PC-3 (cell line): Measurements from ENCODE around the gene LTC4S. TPM values are rescaled to one million over a fixed set of nuclear protein-coding genes. Genes with fewer than 3 reads are reported as not detected.

Experiments used
- ATAC-seq: fragments of 200-7000 bp; cut with Tn5 transposase; 2 replicates; pipeline ENCODE4 v1.9.1; 2020; ENCODE audit warnings: mild to moderate bottlenecking, moderate library complexity
- BruUV-seq: library from RNA; stranded (reverse); fragments of 400-500 nt; replicated peaks from 2 replicates; lab custom pipeline; 2021; lab: Mats Ljungman, UMichigan
- CTCF ChIA-PET: fragments of 300-600 bp; sonication (Branson Sonifier 250); formaldehyde crosslinking; loops from one replicate; lab custom pipeline; 2022; ENCODE audit warnings: antibody characterized with exemption; lab: Charles Lee
- POLR2A ChIA-PET: fragments of 300-600 bp; sonication (Branson Sonifier 250); formaldehyde crosslinking; loops from one replicate; lab custom pipeline; 2022; ENCODE audit warnings: antibody characterized with exemption; ENCODE audit not compliant: unreplicated experiment; lab: Charles Lee
- DNase-seq: peaks from one replicate; pipeline ENCODE4 v3.0.0-alpha.2; 2015
- H2AFZ ChIP-seq: fragments of 300-600 bp; sonication (generic); 2 replicates; pipeline ENCODE4 v1.6.0; 2016; ENCODE audit warnings: antibody characterized with exemption, low read length
- H3F3A ChIP-seq: fragments of 300-600 bp; sonication (generic); one replicate; pipeline ENCODE4 v1.6.0; 2017; ENCODE audit warnings: antibody characterized with exemption, low read length, control low read depth, mild to moderate bottlenecking; ENCODE audit not compliant: unreplicated experiment
- H3K27ac ChIP-seq: fragments of 300-600 bp; sonication (generic); 2 replicates; pipeline ENCODE4 v1.5.1; 2016; ENCODE audit warnings: mild to moderate bottlenecking, low read length
- H3K27me3 ChIP-seq: fragments of 300-600 bp; sonication (generic); 2 replicates; pipeline ENCODE4 v1.6.1; 2016; ENCODE audit warnings: low read length, mixed read lengths
- H3K36me3 ChIP-seq: fragments of 300-600 bp; sonication (generic); 2 replicates; pipeline ENCODE4 v1.6.1; 2016; ENCODE audit warnings: low read depth, mixed run types, low read length, mixed read lengths
- H3K4me1 ChIP-seq: fragments of 300-600 bp; sonication (generic); 2 replicates; pipeline ENCODE4 v1.5.1; 2016; ENCODE audit warnings: low read length; ENCODE audit not compliant: insufficient read depth
- H3K4me2 ChIP-seq: fragments of 300-600 bp; sonication (generic); 2 replicates; pipeline ENCODE4 v1.6.0; 2016; ENCODE audit warnings: low read length
- H3K4me3 ChIP-seq: fragments of 300-600 bp; sonication (generic); 2 replicates; pipeline ENCODE4 v1.5.1; 2016; ENCODE audit warnings: mild to moderate bottlenecking, low read length, mixed read lengths
- H3K79me2 ChIP-seq: fragments of 300-600 bp; sonication (generic); 2 replicates; pipeline ENCODE4 v1.6.1; 2017; ENCODE audit warnings: low read length, mixed read lengths
- H3K9ac ChIP-seq: fragments of 300-600 bp; sonication (generic); 2 replicates; pipeline ENCODE4 v1.6.0; 2016; ENCODE audit warnings: mild to moderate bottlenecking, low read length
- H3K9me2 ChIP-seq: fragments of 300-600 bp; sonication (generic); replicated peaks from 2 replicates; pipeline ENCODE4 v1.6.1; 2016; ENCODE audit warnings: mixed run types, low read length, mixed read lengths
- H3K9me3 ChIP-seq: fragments of 300-600 bp; sonication (generic); 2 replicates; pipeline ENCODE4 v1.6.1; 2016; ENCODE audit warnings: low read length, mixed read lengths
- H4K20me1 ChIP-seq: fragments of 300-600 bp; sonication (generic); 2 replicates; pipeline ENCODE4 v1.6.1; 2016; ENCODE audit warnings: low read length, mixed read lengths
- CTCF ChIP-seq: fragments of 300-600 bp; sonication (generic); conservative IDR thresholded peaks from 2 replicates; pipeline ENCODE4 v1.5.1; 2017; ENCODE audit warnings: antibody characterized with exemption, low read depth, mild to moderate bottlenecking, low read length
- EZH2 ChIP-seq: fragments of 300-600 bp; sonication (generic); IDR thresholded peaks from one replicate; pipeline ENCODE4 v1.6.1; 2017; ENCODE audit warnings: antibody characterized with exemption, mild to moderate bottlenecking, low read length; ENCODE audit not compliant: unreplicated experiment
- EZH2phosphoT487 ChIP-seq: fragments of 300-600 bp; sonication (generic); IDR thresholded peaks from 2 replicates; pipeline ENCODE4 v1.6.1; 2018; ENCODE audit warnings: mild to moderate bottlenecking, antibody characterized with exemption, low read length, borderline replicate concordance
- intact Hi-C: fragments of 100-400 bp; cut with micrococcal nuclease; formaldehyde crosslinking; loops from 2 replicates; pipeline ENCODE4 v1.9.0; 2023
- total RNA-seq: library from RNA; depleted of rRNA; stranded (reverse); fragments of >200 nt; gene quantifications from 2 replicates; pipeline ENCODE4 v1.2.3, GENCODE V29; 2014

Gene LTC4S
- total RNA-seq, 1 experiment from 2014 or later, result 1.5 TPM

DNA sequence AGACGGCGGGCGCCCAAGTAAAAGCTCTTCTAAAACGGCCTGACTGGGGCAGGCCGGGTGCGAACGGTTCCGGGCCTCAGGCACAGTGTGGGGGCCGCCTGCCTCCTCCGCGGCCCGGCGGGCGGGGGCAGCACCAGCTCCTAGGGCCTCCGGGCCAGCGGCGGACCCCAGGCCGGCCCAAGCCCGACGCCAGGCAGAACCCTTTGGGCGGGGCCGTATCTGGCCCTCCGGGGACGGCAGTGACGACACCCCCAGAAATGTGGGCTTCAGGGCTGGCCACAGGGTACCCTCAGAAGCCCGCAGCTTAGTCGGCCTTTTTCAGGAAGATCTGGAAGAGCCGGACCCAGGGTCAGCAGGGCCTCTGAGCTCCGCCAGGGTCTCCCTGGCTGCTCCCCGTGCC is 4.0 kb downstream of the LTC4S start:
- intact Hi-C loops, result no loop called here
- no peaks in the 10 kb centered on the region; the same call in 1 of the 2 replicates for H4K20me1 ChIP-seq
- H3K27me3 ChIP-seq, result no peaks in the 10 kb centered on the region
- H3F3A ChIP-seq, result no peaks in the 10 kb centered on the region
- H3K9me3 ChIP-seq, result no peaks in the 10 kb centered on the region
- BruUV-seq, result no TSS peak
- ATAC-seq (no peak), DNase-seq (no peak)
- H3K4me3 ChIP-seq, result no peak overlapping the region
- H3K9ac ChIP-seq, result no peak overlapping the region
- H3K4me1 ChIP-seq, result peaks cover 15% of the 10 kb centered on the region
- H3K4me2 ChIP-seq, result no peak overlapping the region
- CTCF ChIA-PET, result no interaction called here
- H3K27ac ChIP-seq, result no peak overlapping the region
- no peaks in the 10 kb centered on the region for H3K9me2 ChIP-seq
- peaks cover 9% of the 10 kb centered on the region for H3K79me2 ChIP-seq
- POLR2A ChIA-PET, result no interaction called here
- no peaks in the 10 kb centered on the region for H3K36me3 ChIP-seq
- no peak overlapping the region for H2AFZ ChIP-seq
- TF ChIP-seq CTCF (no peak), EZH2 (no peak), EZH2phosphoT487 (no peak)

- H3K4me2 ChIP-seq, result no peak overlapping the region
- DNase-seq, result no peak
- peaks cover 14% of the 10 kb centered on the region for H3K79me2 ChIP-seq
These were observed 4.5 kb downstream of the LTC4S start for GRCh38 chr5:179798144-179798770.

More at GRCh38 chr5:179798144-179798770, 4.5 kb downstream of the LTC4S start:
- intact Hi-C loops, result no loop called here
- ATAC-seq, result no peak
- H3K9me3 ChIP-seq, result no peaks in the 10 kb centered on the region
- H3K9ac ChIP-seq, result no peak overlapping the region
- H4K20me1 ChIP-seq, result no peaks in the 10 kb centered on the region; the same call in 1 of the 2 replicates
- ChIA-PET POLR2A (no interaction called here), CTCF (no interaction called here)
- no peak overlapping the region for H2AFZ ChIP-seq
- no peaks in the 10 kb centered on the region for H3K27me3 ChIP-seq
- H3K9me2 ChIP-seq, result no peaks in the 10 kb centered on the region
- BruUV-seq, result no TSS peak
- H3F3A ChIP-seq, result no peaks in the 10 kb centered on the region
- TF ChIP-seq CTCF (no peak), EZH2phosphoT487 (no peak), EZH2 (no peak)
- no peak overlapping the region for H3K4me3 ChIP-seq
- H3K4me1 ChIP-seq, result peaks cover 20% of the 10 kb centered on the region
- H3K27ac ChIP-seq, result no peak overlapping the region
- no peaks in the 10 kb centered on the region for H3K36me3 ChIP-seq
